ENCODE measurements around the gene TTC13. TPM values are rescaled to one million over a fixed set of nuclear protein-coding genes. Genes with fewer than 3 reads are reported as not detected.

The TTC13 gene
- total RNA-seq, 4 donors from 2014 or later = 14.4 to 28.5 (median 26.1) TPM

DNA sequence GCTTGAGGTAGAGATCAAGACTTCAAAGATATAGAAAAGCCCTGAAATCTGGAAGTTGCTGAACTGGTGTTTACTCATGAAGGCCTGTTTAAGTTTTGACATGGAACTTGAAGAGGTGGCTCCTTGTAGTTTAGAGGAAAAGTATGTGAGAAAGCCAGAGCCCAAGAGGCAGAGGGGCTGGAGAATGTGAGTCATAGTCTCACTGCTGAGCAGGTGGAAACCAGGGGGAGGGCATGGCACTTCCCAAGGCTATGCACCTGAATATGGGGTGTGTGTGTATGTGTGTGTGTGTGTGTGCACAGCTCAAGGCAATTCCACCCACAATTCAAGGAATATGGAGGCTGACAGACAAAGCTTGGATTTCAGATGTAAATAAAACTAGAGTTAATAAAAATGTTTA lies 63.6 kb downstream of the TTC13 start:
- intact Hi-C loops (cut with DNase I) = loop anchor here (5.0 kb wide), 2 partner anchors 118 to 297 kb away; no protein-coding TSS in a partner anchor
- Histone ChIP-seq H3K4me1 (no peaks in the 10 kb centered on the region), H3K27ac (no peak overlapping the region), H3K9me3 (no peaks in the 10 kb centered on the region), H3K36me3 (no peaks in the 10 kb centered on the region), H3K27me3 (no peaks in the 10 kb centered on the region), H3K4me3 (replicated peaks in 1 of 3) (no peak overlapping the region)
- no peak for DNase-seq
- TF ChIP-seq POLR2A (IDR thresholded peaks at IDR 0.05) = no peak
- TF ChIP-seq, protein P1, sequence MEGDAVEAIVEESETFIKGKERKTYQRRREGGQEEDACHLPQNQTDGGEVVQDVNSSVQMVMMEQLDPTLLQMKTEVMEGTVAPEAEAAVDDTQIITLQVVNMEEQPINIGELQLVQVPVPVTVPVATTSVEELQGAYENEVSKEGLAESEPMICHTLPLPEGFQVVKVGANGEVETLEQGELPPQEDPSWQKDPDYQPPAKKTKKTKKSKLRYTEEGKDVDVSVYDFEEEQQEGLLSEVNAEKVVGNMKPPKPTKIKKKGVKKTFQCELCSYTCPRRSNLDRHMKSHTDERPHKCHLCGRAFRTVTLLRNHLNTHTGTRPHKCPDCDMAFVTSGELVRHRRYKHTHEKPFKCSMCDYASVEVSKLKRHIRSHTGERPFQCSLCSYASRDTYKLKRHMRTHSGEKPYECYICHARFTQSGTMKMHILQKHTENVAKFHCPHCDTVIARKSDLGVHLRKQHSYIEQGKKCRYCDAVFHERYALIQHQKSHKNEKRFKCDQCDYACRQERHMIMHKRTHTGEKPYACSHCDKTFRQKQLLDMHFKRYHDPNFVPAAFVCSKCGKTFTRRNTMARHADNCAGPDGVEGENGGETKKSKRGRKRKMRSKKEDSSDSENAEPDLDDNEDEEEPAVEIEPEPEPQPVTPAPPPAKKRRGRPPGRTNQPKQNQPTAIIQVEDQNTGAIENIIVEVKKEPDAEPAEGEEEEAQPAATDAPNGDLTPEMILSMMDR (IDR thresholded peaks at IDR 0.05) = no peak

DNA sequence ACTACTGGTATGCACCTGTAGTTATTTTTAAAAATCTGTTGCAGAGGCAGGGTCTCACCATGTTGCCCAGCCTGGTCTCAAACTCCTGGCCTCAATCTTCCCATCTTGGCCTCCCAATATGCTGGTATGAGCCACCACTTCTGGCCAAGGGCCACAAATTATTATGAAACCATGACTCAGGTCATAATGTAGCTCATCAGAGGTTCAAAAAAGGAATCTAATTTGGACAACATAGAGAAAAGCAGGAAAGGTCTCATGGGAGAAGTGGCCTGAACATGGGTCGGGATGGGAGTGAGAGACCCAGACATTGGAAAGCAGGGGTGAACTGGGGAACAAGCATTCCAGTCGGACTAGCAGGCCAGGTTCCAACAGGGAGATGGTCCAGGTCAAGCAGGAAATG lies 65.2 kb downstream of the TTC13 start:
- DNase-seq = no peak
- TF ChIP-seq POLR2A (IDR thresholded peaks at IDR 0.05) = no peak
- TF ChIP-seq, protein P1 (IDR thresholded peaks at IDR 0.05) = no peak
- H3K27ac ChIP-seq = no peak overlapping the region
- peaks cover 0 to 5% of the 10 kb centered on the region in 2 donors for H3K36me3 ChIP-seq
- no peak overlapping the region for H3K4me3 ChIP-seq (replicated peaks in 1 of 3)
- WGBS, 2 donors = 78 to 95% methylated on average over 2 of the region's 2 CpGs
- H3K27me3 ChIP-seq = no peaks in the 10 kb centered on the region
- no peaks in the 10 kb centered on the region for H3K9me3 ChIP-seq
- intact Hi-C loops (cut with DNase I) = no loop called here
- H3K4me1 ChIP-seq = no peaks in the 10 kb centered on the region

DNA sequence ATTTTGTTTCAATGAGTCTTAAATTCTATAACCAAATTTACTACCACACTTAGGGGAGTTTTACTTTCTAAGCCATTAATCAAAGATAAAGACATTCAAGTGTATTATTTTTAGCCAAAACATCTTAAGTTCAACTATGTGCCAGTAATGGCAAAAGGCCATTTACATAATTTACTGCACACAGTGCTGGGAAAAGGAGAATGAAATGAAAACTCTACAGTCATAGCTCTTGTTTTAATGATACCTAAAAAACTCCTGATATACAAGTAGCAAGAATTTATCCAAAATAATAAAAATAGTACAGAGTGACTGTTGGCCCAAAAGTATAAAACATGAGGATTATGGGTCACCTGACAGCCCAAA lies 67.9 kb downstream of the TTC13 start:
- no peaks in the 10 kb centered on the region for H3K9me3 ChIP-seq
- H3K4me1 ChIP-seq = peaks cover 0 to 10% of the 10 kb centered on the region in 2 donors
- H3K36me3 ChIP-seq = peaks cover 0 to 6% of the 10 kb centered on the region in 2 donors
- no peaks in the 10 kb centered on the region for H3K27me3 ChIP-seq
- no peak for DNase-seq
- H3K27ac ChIP-seq = no peak overlapping the region
- no peak for TF ChIP-seq POLR2A (IDR thresholded peaks at IDR 0.05)
- TF ChIP-seq, protein P1 (IDR thresholded peaks at IDR 0.05) = no peak
- intact Hi-C loops (cut with DNase I) = no loop called here
- H3K4me3 ChIP-seq (replicated peaks in 1 of 3) = no peak overlapping the region

DNA sequence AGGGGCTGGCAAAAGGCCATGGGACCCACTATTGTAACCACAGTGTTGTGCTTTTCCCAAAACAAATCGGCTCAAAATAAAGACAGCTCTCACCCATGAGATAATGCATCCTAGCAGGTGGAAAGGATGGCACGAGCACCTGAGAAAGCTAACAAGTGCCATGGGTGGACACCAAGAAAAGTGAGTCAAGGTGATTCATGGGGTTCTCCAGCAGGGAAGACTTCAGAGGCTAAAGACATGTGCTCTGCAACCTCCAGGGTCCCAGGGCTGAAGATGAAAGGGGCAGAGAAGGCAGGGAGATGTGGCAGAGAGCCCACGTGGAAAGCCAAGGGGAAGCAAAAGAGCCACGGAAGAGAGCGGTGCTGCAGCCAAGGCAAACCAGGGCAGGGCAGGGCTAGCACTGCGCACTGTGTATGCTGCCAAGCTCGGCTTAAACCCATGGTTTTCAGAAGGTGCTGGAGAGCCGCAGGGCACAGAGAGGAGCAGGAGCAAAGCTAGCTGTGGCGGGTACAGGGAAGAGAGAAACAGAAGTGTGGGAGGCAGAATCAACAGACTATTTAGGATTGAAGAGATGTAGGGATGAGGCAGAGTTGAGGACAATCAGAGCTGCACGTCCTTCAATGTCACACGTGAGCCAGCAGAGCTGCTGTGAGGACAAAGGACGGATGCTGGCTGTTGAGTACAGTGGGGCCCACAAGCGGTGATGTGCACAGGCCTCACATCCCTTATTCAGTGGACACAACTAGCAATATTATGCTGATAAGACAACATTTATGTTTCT lies 68.5 kb downstream of the TTC13 start:
- intact Hi-C loops (cut with DNase I) = no loop called here
- Histone ChIP-seq H3K27ac (no peak overlapping the region), H3K9me3 (no peaks in the 10 kb centered on the region), H3K27me3 (no peaks in the 10 kb centered on the region), H3K4me1 (peaks cover 0 to 11% of the 10 kb centered on the region in 2 donors), H3K4me3 (replicated peaks in 1 of 3) (no peak overlapping the region), H3K36me3 (peaks cover 0 to 6% of the 10 kb centered on the region in 2 donors)
- no peak for DNase-seq
- 93 to 94% methylated on average over 13 of the region's 13 CpGs for WGBS, 2 donors
- no peak for TF ChIP-seq POLR2A (IDR thresholded peaks at IDR 0.05)
- TF ChIP-seq, protein P1 (IDR thresholded peaks at IDR 0.05) = no peak

DNA sequence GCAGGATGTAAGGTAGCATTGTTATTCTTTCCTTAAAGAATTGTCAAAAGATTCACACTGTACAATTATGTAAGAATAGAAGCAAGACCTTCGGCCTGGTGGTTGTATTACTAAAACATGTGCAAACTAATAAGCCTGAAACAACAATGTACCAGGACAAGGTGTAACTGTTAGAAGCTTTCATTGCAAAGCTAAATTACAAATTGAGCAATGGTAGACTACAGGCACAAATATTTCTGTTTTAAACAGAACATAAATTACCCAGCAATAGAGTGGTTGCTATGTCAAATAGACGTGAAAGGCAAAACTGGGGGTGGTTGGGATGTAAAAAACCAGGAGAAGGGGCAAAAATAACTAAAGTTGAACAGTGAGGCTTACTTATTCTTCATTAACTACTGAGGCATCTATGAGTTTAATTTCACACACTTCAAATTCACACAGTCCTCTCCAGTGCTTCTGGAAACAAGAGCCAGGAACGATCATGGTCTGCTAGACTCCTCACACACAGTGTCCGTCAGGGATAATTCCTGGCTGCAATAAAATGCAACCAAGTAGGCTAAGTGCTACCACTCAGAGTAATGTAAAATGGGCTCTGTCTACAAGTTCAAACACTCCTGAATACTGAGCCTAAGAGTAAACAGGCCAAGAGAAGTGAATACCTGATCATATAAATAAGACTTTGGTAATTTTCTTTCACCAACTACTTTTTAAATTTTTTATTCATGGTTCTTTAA lies 71.0 kb downstream of the TTC13 start:
- WGBS, 2 donors = 53 to 61% methylated on average over 4 of the region's 4 CpGs
- intact Hi-C loops (cut with DNase I) = no loop called here
- H3K4me1 ChIP-seq = peaks cover 0 to 11% of the 10 kb centered on the region in 2 donors

More for the DNA sequence above, 71.0 kb downstream of the TTC13 start:
- peaks cover 0 to 6% of the 10 kb centered on the region in 2 donors for H3K36me3 ChIP-seq
- H3K27ac ChIP-seq = peak overlapping the region in 1 of 3 donors; percentile 13
- no peaks in the 10 kb centered on the region for H3K9me3 ChIP-seq
- TF ChIP-seq, protein P1 (IDR thresholded peaks at IDR 0.05) = no peak
- TF ChIP-seq POLR2A (IDR thresholded peaks at IDR 0.05) = no peak
- no peaks in the 10 kb centered on the region for H3K27me3 ChIP-seq
- H3K4me3 ChIP-seq (replicated peaks in 1 of 3) = no peak overlapping the region
- DNase-seq = no peak

All from thyroid gland (tissue), 4 donors.